T1000 (cell line): Measurements from ENCODE around the gene IGFBP4.

ENCODE experiments used
- DNase-seq: peaks from one replicate; lab custom pipeline; 2025; ENCODE audit warnings: mixed read lengths; lab: John Stamatoyannopoulos, UW

Gene IGFBP4

GRCh38 chr17:40456396-40456951, 13.2 kb downstream of the IGFBP4 start:
- no peak for DNase-seq

- no peak for DNase-seq
Observed at GRCh38 chr17:40457369-40457768, 14.1 kb downstream of the IGFBP4 start.

- peak; percentile 18 for DNase-seq
Observed at GRCh38 chr17:40457964-40458791, 14.9 kb downstream of the IGFBP4 start.

- DNase-seq, result no peak
Observed at GRCh38 chr17:40458851-40459482, 15.7 kb downstream of the IGFBP4 start.

GRCh38 chr17:40459636-40460603, 16.7 kb downstream of the IGFBP4 start:
- DNase-seq, result no peak

GRCh38 chr17:40460604-40460967, 17.3 kb downstream of the IGFBP4 start:
- no peak for DNase-seq

- DNase-seq, result no peak
Observed at GRCh38 chr17:40460968-40461731, 17.9 kb downstream of the IGFBP4 start.

GRCh38 chr17:40461732-40462342, 18.6 kb downstream of the IGFBP4 start:
- DNase-seq, result no peak

GRCh38 chr17:40462343-40463121, 19.3 kb downstream of the IGFBP4 start:
- DNase-seq, result no peak

- no peak for DNase-seq
Observed at GRCh38 chr17:40463122-40463550, 19.9 kb downstream of the IGFBP4 start.

GRCh38 chr17:40464392-40464855, 21.2 kb downstream of the IGFBP4 start:
- DNase-seq, result no peak

GRCh38 chr17:40466298-40466971, 23.2 kb downstream of the IGFBP4 start:
- no peak for DNase-seq

GRCh38 chr17:40467281-40467867, 24.1 kb downstream of the IGFBP4 start:
- DNase-seq, result no peak

- DNase-seq, result no peak
Observed at GRCh38 chr17:40468560-40468959, 25.3 kb downstream of the IGFBP4 start.

GRCh38 chr17:40469805-40470675, 26.8 kb downstream of the IGFBP4 start:
- no peak for DNase-seq

GRCh38 chr17:40470932-40471828, 27.9 kb downstream of the IGFBP4 start:
- no peak for DNase-seq
